Brain microvascular endothelial cell (primary cell): ENCODE results near the gene SAMD4A.

ENCODE experiments used
- DNase-seq: peaks from one replicate; pipeline ENCODE4 v3.0.0-alpha.2; 2020
- H3K27ac ChIP-seq: fragments of 250-450 bp; sonication (Bioruptor Pico); 2 replicates; pipeline ENCODE4 v1.5.1; 2020; ENCODE audit warnings: mild to moderate bottlenecking, moderate library complexity
- H3K27me3 ChIP-seq: fragments of 250-450 bp; sonication (Bioruptor Pico); replicated peaks from 2 replicates; pipeline ENCODE4 v1.5.1; 2020; ENCODE audit warnings: mild to moderate bottlenecking
- H3K36me3 ChIP-seq: fragments of 250-450 bp; sonication (Bioruptor Pico); replicated peaks from 2 replicates; pipeline ENCODE4 v1.5.1; 2020; ENCODE audit warnings: mild to moderate bottlenecking
- H3K4me3 ChIP-seq: 2 replicates; pipeline ENCODE4 v1.5.1; 2011; ENCODE audit warnings: low read depth, mild to moderate bottlenecking, control low read depth, low read length, moderate library complexity
- CTCF ChIP-seq: IDR thresholded peaks from 2 replicates; pipeline ENCODE4 v1.5.1; 2011; ENCODE audit warnings: low read depth, mild to moderate bottlenecking, moderate library complexity, low read length, control low read depth, inconsistent platforms; ENCODE audit errors: missing control alignments
- in situ Hi-C: cut with HindIII; loops from 2 replicates; pipeline ENCODE4 v1.10.0; 2017; ENCODE audit warnings: low sequenced_read_pairs, low pct_ligation_motif_present

SAMD4A gene

GRCh38 chr14:54640506-54640905 lies 73.6 kb downstream of the SAMD4A start:
- Histone ChIP-seq H3K36me3 (no peaks in the 10 kb centered on the region), H3K27ac (no peak overlapping the region), H3K27me3 (no peaks in the 10 kb centered on the region), H3K4me3 (no peak overlapping the region)
- in situ Hi-C loops, result no loop called here
- DNase-seq, result no peak
- TF ChIP-seq CTCF, result no peak

- Histone ChIP-seq H3K36me3 (no peaks in the 10 kb centered on the region), H3K27me3 (no peaks in the 10 kb centered on the region), H3K27ac (no peak overlapping the region), H3K4me3 (no peak overlapping the region)
- no peak for TF ChIP-seq CTCF
- in situ Hi-C loops, result no loop called here
- no peak for DNase-seq
These were observed 75.2 kb downstream of the SAMD4A start for GRCh38 chr14:54642121-54642520.

- H3K4me3 ChIP-seq, result no peak overlapping the region
- H3K27me3 ChIP-seq, result no peaks in the 10 kb centered on the region
- no peak for DNase-seq
- peak; percentile 55 for TF ChIP-seq CTCF
- no peak overlapping the region for H3K27ac ChIP-seq
- in situ Hi-C loops, result no loop called here
- no peaks in the 10 kb centered on the region for H3K36me3 ChIP-seq
These were observed 76.1 kb downstream of the SAMD4A start for GRCh38 chr14:54642801-54643695.

GRCh38 chr14:54643696-54644176 lies 76.8 kb downstream of the SAMD4A start:
- Histone ChIP-seq H3K27me3 (no peaks in the 10 kb centered on the region), H3K4me3 (no peak overlapping the region), H3K27ac (no peak overlapping the region), H3K36me3 (no peaks in the 10 kb centered on the region)
- no peak for DNase-seq
- no peak for TF ChIP-seq CTCF
- in situ Hi-C loops, result no loop called here

GRCh38 chr14:54645639-54646038 lies 78.7 kb downstream of the SAMD4A start:
- TF ChIP-seq CTCF, result no peak
- Histone ChIP-seq H3K27me3 (no peaks in the 10 kb centered on the region), H3K27ac (no peak overlapping the region), H3K4me3 (no peak overlapping the region), H3K36me3 (no peaks in the 10 kb centered on the region)
- no peak for DNase-seq
- in situ Hi-C loops, result no loop called here
